ENCODE results near the gene EHD1. TPM values are rescaled to one million over a fixed set of nuclear protein-coding genes. Genes with fewer than 3 reads are reported as not detected.

EHD1 gene
- total and polyA plus RNA-seq, 9 of the 15 experiments (the other 6 are each of a cell fraction or from before 2014, with no cell fraction given), result 0.46 to 65.0 (median 16.4) TPM

GRCh38 chr11:64864473-64865285, 13.7 kb downstream of the EHD1 start (continued):
- TF ChIP-seq ZNF592 (IDR thresholded peaks at IDR 0.05) (0 out of 2 replicates have a peak, but pooled peaks have one; percentile 21), YBX1 (IDR thresholded peaks at IDR 0.05) (no peak), ZBTB7A (IDR thresholded peaks at IDR 0.05; ENCODE audit: borderline replicate concordance, control insufficient read depth, low read depth, low read length) (peak; percentile 33; the same call in 1 of the 2 replicates), ESRRA (IDR thresholded peaks at IDR 0.05; ENCODE audit: borderline replicate concordance, low read depth) (no peak), TGIF2 (CRISPR knock-in tag; IDR thresholded peaks at IDR 0.05) (no peak), ZFX (CRISPR knock-in tag; IDR thresholded peaks at IDR 0.05) (0 out of 2 replicates have a peak, but pooled peaks have one; percentile 8), FOSL1 (tag; conservative IDR thresholded peaks at IDR 0.05) (peak; percentile 76), SNAPC5 (CRISPR knock-in tag; IDR thresholded peaks at IDR 0.05) (no peak), SIRT6 (IDR thresholded peaks at IDR 0.05; ENCODE audit: low read depth, low read length) (no peak)
- TF ChIP-seq, protein P1, sequence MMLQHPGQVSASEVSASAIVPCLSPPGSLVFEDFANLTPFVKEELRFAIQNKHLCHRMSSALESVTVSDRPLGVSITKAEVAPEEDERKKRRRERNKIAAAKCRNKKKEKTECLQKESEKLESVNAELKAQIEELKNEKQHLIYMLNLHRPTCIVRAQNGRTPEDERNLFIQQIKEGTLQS (IDR thresholded peaks at IDR 0.05), result peak; percentile 46; the same call in 1 of the 2 replicates
- TF ChIP-seq, protein P1 (CRISPR knock-in tag; conservative IDR thresholded peaks at IDR 0.05), result no peak
- TF ChIP-seq, protein P2, sequence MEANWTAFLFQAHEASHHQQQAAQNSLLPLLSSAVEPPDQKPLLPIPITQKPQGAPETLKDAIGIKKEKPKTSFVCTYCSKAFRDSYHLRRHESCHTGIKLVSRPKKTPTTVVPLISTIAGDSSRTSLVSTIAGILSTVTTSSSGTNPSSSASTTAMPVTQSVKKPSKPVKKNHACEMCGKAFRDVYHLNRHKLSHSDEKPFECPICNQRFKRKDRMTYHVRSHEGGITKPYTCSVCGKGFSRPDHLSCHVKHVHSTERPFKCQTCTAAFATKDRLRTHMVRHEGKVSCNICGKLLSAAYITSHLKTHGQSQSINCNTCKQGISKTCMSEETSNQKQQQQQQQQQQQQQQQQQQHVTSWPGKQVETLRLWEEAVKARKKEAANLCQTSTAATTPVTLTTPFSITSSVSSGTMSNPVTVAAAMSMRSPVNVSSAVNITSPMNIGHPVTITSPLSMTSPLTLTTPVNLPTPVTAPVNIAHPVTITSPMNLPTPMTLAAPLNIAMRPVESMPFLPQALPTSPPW (CRISPR knock-in tag; IDR thresholded peaks at IDR 0.05), result peak; percentile 64

Measured in K562 (cell line).